Suprapubic skin (tissue), 4 donors: ENCODE results near the gene COL28A1.

Experiments used
- EP300 ChIP-seq: sonication (generic); formaldehyde crosslinking; IDR thresholded peaks from one replicate; pipeline ENCODE4 v1.6.1; 2017; ENCODE audit warnings: antibody characterized with exemption
- POLR2A ChIP-seq, 2 donors: fragments of 450-650 bp; IDR thresholded peaks; one replicate each; pipeline ENCODE4 v1.6.1; 2017; ENCODE audit warnings: antibody characterized with exemption in 2 of 2, mild to moderate bottlenecking in 2 of 2, moderate library complexity in 2 of 2
- POLR2AphosphoS5 ChIP-seq, 3 donors: sonication (generic); formaldehyde crosslinking; IDR thresholded peaks; one replicate each; pipeline ENCODE4 v1.6.1; 2017; ENCODE audit warnings: antibody characterized with exemption in 3 of 3
- TF ChIP-seq, protein P1 (sequence below), 2 donors: fragments of 200-600 bp in 1 of 2; fragments of 450-650 bp in 1 of 2; sonication (generic) in 1 of 2; IDR thresholded peaks; one replicate each; pipeline ENCODE4 v1.5.1; 2016 to 2019; ENCODE audit warnings: antibody characterized with exemption in 2 of 2, mild to moderate bottlenecking in 1 of 2, moderate library complexity in 1 of 2

DNA sequence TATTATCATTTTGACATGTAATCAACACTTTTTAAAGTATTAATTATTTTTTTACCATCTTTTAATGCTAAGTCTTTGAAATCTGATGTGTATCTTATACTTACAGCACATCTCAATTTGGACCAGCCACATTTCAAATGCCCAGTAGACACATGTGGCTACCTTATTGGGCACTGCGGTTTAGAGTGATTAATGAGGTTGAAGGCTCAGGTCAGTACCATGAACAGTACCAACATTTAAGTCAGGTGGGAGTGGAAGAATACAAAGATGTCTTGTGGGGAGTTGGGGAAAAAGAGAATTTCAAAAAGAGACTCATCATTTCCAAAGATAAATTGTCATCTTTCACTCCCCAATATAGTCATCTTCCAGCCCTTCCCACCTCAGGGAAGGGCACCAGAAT lies 40.5 kb downstream of the COL28A1 start:
- no peak for TF ChIP-seq POLR2AphosphoS5 (IDR thresholded peaks at IDR 0.05)
- TF ChIP-seq, protein P1, sequence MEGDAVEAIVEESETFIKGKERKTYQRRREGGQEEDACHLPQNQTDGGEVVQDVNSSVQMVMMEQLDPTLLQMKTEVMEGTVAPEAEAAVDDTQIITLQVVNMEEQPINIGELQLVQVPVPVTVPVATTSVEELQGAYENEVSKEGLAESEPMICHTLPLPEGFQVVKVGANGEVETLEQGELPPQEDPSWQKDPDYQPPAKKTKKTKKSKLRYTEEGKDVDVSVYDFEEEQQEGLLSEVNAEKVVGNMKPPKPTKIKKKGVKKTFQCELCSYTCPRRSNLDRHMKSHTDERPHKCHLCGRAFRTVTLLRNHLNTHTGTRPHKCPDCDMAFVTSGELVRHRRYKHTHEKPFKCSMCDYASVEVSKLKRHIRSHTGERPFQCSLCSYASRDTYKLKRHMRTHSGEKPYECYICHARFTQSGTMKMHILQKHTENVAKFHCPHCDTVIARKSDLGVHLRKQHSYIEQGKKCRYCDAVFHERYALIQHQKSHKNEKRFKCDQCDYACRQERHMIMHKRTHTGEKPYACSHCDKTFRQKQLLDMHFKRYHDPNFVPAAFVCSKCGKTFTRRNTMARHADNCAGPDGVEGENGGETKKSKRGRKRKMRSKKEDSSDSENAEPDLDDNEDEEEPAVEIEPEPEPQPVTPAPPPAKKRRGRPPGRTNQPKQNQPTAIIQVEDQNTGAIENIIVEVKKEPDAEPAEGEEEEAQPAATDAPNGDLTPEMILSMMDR (IDR thresholded peaks at IDR 0.05) = no peak
- TF ChIP-seq POLR2A (IDR thresholded peaks at IDR 0.05) = no peak
- TF ChIP-seq EP300 = no peak
